Coronary artery (tissue), 2 donors: ENCODE data around the gene AMDHD2.

ENCODE experiments used
- DNase-seq: peaks from one replicate; pipeline ENCODE4 v3.0.0-alpha.2; 2017; ENCODE audit warnings: low spot score
- H3K27ac ChIP-seq, 2 donors: fragments of 200-600 bp; sonication (generic); one replicate each; pipeline ENCODE4 v1.5.1; 2016 to 2019
- H3K4me3 ChIP-seq: fragments of 200-600 bp; sonication (generic); 2 replicates; pipeline ENCODE4 v1.5.1; 2016; ENCODE audit warnings: mild to moderate bottlenecking, moderate library complexity
- CTCF ChIP-seq: fragments of 200-600 bp; sonication (generic); IDR thresholded peaks from one replicate; pipeline ENCODE4 v1.5.1; 2019; ENCODE audit warnings: antibody characterized with exemption

The AMDHD2 gene

GRCh38 chr16:2514333-2515179 is 5.6 kb upstream of the AMDHD2 start:
- DNase-seq, result no peak
- TF ChIP-seq CTCF, result no peak
- H3K4me3 ChIP-seq, result peak overlapping the region; percentile 94
- peak overlapping the region; percentile 81 to 97 for H3K27ac ChIP-seq

GRCh38 chr16:2515180-2515851 is 4.9 kb upstream of the AMDHD2 start:
- H3K27ac ChIP-seq, result peak overlapping the region; percentile 81 to 97
- DNase-seq, result no peak
- H3K4me3 ChIP-seq, result peak overlapping the region; percentile 94
- TF ChIP-seq CTCF, result no peak

- H3K27ac ChIP-seq, result peak overlapping the region in 1 of 2 donors; percentile 95
- H3K4me3 ChIP-seq, result peak overlapping the region; percentile 45
- DNase-seq, result no peak
- no peak for TF ChIP-seq CTCF
Measured at GRCh38 chr16:2516391-2517240, 3.6 kb upstream of the AMDHD2 start.

GRCh38 chr16:2517954-2518605 is 2.1 kb upstream of the AMDHD2 start:
- DNase-seq, result no peak
- no peak for TF ChIP-seq CTCF
- Histone ChIP-seq H3K27ac (peak overlapping the region in 1 of 2 donors; percentile 95), H3K4me3 (peak overlapping the region; percentile 4)

GRCh38 chr16:2518823-2519710 is 1.1 kb upstream of the AMDHD2 start:
- Histone ChIP-seq H3K4me3 (peak overlapping the region; percentile 91), H3K27ac (peak overlapping the region; percentile 65 to 95)
- no peak for DNase-seq
- TF ChIP-seq CTCF, result no peak

GRCh38 chr16:2519711-2520080 is 475 bp upstream of the AMDHD2 start:
- no peak for TF ChIP-seq CTCF
- H3K4me3 ChIP-seq, result peak overlapping the region; percentile 91
- DNase-seq, result no peak
- H3K27ac ChIP-seq, result peak overlapping the region; percentile 65 to 95
